Activated CD4-positive, CD25-positive, alpha-beta regulatory T cell (primary cell): ENCODE results near the gene ASB4.

Experiments used
- DNase-seq, 4 experiments: peaks; one replicate each; lab custom pipeline; 2025; lab: John Stamatoyannopoulos, UW

ASB4 gene

GRCh38 chr7:95553939-95554338, 68.2 kb downstream of the ASB4 start:
- DNase-seq = no peak

GRCh38 chr7:95556777-95557176, 71.0 kb downstream of the ASB4 start:
- DNase-seq = no peak

- no peak for DNase-seq
Measured at GRCh38 chr7:95558864-95559263, 73.1 kb downstream of the ASB4 start.

- DNase-seq = no peak
Measured at GRCh38 chr7:95560674-95561073, 74.9 kb downstream of the ASB4 start.

GRCh38 chr7:95569720-95570119, 84.0 kb downstream of the ASB4 start:
- DNase-seq = no peak

GRCh38 chr7:95577137-95577536, 91.4 kb downstream of the ASB4 start:
- DNase-seq = no peak

- DNase-seq = no peak
Measured at GRCh38 chr7:95578299-95578855, 92.6 kb downstream of the ASB4 start.

- no peak for DNase-seq
Measured at GRCh38 chr7:95579318-95579717, 93.6 kb downstream of the ASB4 start.

- DNase-seq = no peak
Measured at GRCh38 chr7:95581467-95581866, 95.7 kb downstream of the ASB4 start.

- DNase-seq = no peak
Measured at GRCh38 chr7:95582578-95583293, 97.0 kb downstream of the ASB4 start.

- no peak for DNase-seq
Measured at GRCh38 chr7:95583834-95584621, 98.3 kb downstream of the ASB4 start.

- DNase-seq = no peak
Measured at GRCh38 chr7:95584769-95585425, 99.2 kb downstream of the ASB4 start.

GRCh38 chr7:95585426-95585789, 99.7 kb downstream of the ASB4 start:
- DNase-seq = no peak

- no peak for DNase-seq
Measured at GRCh38 chr7:95586951-95587301, 101.2 kb downstream of the ASB4 start.

GRCh38 chr7:95589031-95589430, 103.3 kb downstream of the ASB4 start:
- no peak for DNase-seq

- DNase-seq = no peak
Measured at GRCh38 chr7:95589766-95590165, 104.0 kb downstream of the ASB4 start.
